B cell (primary cell): ENCODE measurements around the gene LGI4. TPM values are rescaled to one million over a fixed set of nuclear protein-coding genes. Genes with fewer than 3 reads are reported as not detected.

Experiments
- ATAC-seq: fragments of 200-7000 bp; cut with Tn5 transposase; one replicate; pipeline ENCODE4 v1.10.0; 2021; ENCODE audit warnings: low read depth, mild to moderate bottlenecking, moderate number of reproducible peaks, moderate library complexity
- CTCF ChIA-PET: fragments of 350-600 bp; sonication (Branson Sonifier 250); formaldehyde crosslinking; loops from one replicate; lab custom pipeline; 2021; ENCODE audit warnings: antibody characterized with exemption, inconsistent platforms; lab: Charles Lee
- POLR2A ChIA-PET: fragments of 350-600 bp; sonication (Branson Sonifier 250); formaldehyde crosslinking; loops from one replicate; lab custom pipeline; 2021; ENCODE audit warnings: antibody characterized with exemption; lab: Charles Lee
- DNase-seq: peaks from one replicate; pipeline ENCODE4 v3.0.0; 2013
- H2AFZ ChIP-seq: 2 replicates; pipeline ENCODE4 v1.6.1; 2012; ENCODE audit warnings: mild to moderate bottlenecking, low read depth, low read length; ENCODE audit not compliant: insufficient read depth, poor library complexity, severe bottlenecking
- H3K27ac ChIP-seq, 2 donors: 1 replicate in 1 of 2; 2 replicates in 1 of 2; pipeline ENCODE4 v1.5.1; 2012 to 2013; ENCODE audit warnings: low read length in 2 of 2, mild to moderate bottlenecking in 2 of 2, moderate library complexity in 1 of 2
- H3K27me3 ChIP-seq, 4 experiments: fragments of 200-600 bp in 1 of 4; sonication (generic) in 1 of 4; replicated peaks in 1 of 4; 1 replicate in 2 of 4; 2 replicates in 2 of 4; pipeline versions ENCODE4 v1.6.1 to v1.7.0; 2013 to 2016; ENCODE audit warnings: low read length in 3 of 4, mild to moderate bottlenecking in 2 of 4, mixed read lengths in 1 of 4, moderate library complexity in 1 of 4; ENCODE audit not compliant: insufficient read depth in 4 of 4, control insufficient read depth in 3 of 4; ENCODE audit errors: control extremely low read depth in 1 of 4
- H3K36me3 ChIP-seq, 2 experiments: replicated peaks in 1 of 2; 1 replicate in 1 of 2; 2 replicates in 1 of 2; pipeline versions ENCODE4 v1.6.1 to v1.7.1; 2013; ENCODE audit warnings: low read length in 1 of 2; ENCODE audit not compliant: insufficient read depth in 2 of 2, control insufficient read depth in 1 of 2; ENCODE audit errors: control extremely low read depth in 1 of 2, extremely low read depth in 1 of 2
- H3K4me1 ChIP-seq, 2 donors: fragments of 200-600 bp in 1 of 2; sonication (generic) in 1 of 2; 1 replicate in 1 of 2; 2 replicates in 1 of 2; pipeline versions ENCODE4 v1.5.1 to v1.6.1; 2013 to 2017; ENCODE audit warnings: low read length in 2 of 2; ENCODE audit not compliant: control insufficient read depth in 2 of 2, insufficient read depth in 2 of 2
- H3K4me2 ChIP-seq: replicated peaks from 2 replicates; pipeline ENCODE3; 2012; ENCODE audit warnings: mild to moderate bottlenecking, low read depth, low read length; ENCODE audit not compliant: poor library complexity, severe bottlenecking
- H3K4me3 ChIP-seq, 5 experiments: fragments of 200-600 bp in 1 of 5; sonication (generic) in 1 of 5; 1 replicate in 3 of 5; 2 replicates in 2 of 5; pipeline versions ENCODE4 v1.5.1 to v1.7.0; 2011 to 2016; ENCODE audit warnings: low read length in 4 of 5, mild to moderate bottlenecking in 4 of 5, low read depth in 2 of 5, control low read depth in 1 of 5, moderate library complexity in 1 of 5; ENCODE audit not compliant: insufficient read depth in 1 of 5; ENCODE audit errors: control extremely low read depth in 1 of 5, extremely low read depth in 1 of 5
- H3K79me2 ChIP-seq: fragments of 200-600 bp; sonication (generic); one replicate; pipeline ENCODE4 v1.6.0; 2016; ENCODE audit warnings: low read length; ENCODE audit not compliant: control insufficient read depth, insufficient read depth
- H3K9ac ChIP-seq: fragments of 200-600 bp; sonication (generic); 2 replicates; pipeline ENCODE4 v1.6.1; 2017; ENCODE audit warnings: mild to moderate bottlenecking, low read length, moderate library complexity
- H3K9me3 ChIP-seq, 3 donors: one replicate each; pipeline versions ENCODE4 v1.6.1 to v1.7.1; 2013; ENCODE audit warnings: low read length in 2 of 3; ENCODE audit not compliant: control insufficient read depth in 2 of 3, insufficient read depth in 1 of 3; ENCODE audit errors: control extremely low read depth in 1 of 3
- H4K20me1 ChIP-seq: 2 replicates; pipeline ENCODE4 v1.6.0; 2012; ENCODE audit warnings: mild to moderate bottlenecking, low read length; ENCODE audit not compliant: insufficient read depth, control insufficient read depth, poor library complexity, severe bottlenecking
- H3K27ac Mint-ChIP-seq: one replicate; pipeline ENCODE4 v1.8.0; 2021; ENCODE audit warnings: mixed read lengths
- H3K27me3 Mint-ChIP-seq: one replicate; pipeline ENCODE4 v1.8.0; 2021; ENCODE audit warnings: mixed read lengths
- H3K4me1 Mint-ChIP-seq: one replicate; pipeline ENCODE4 v1.8.0; 2021; ENCODE audit warnings: mixed read lengths
- H3K4me3 Mint-ChIP-seq: one replicate; pipeline ENCODE4 v1.8.0; 2021; ENCODE audit warnings: mixed read lengths
- H3K9me3 Mint-ChIP-seq: one replicate; pipeline ENCODE4 v1.8.0; 2022; ENCODE audit warnings: mixed read lengths; ENCODE audit not compliant: insufficient read depth
- CTCF ChIP-seq: fragments of 200-600 bp; IDR thresholded peaks from one replicate; pipeline ENCODE4 v1.8.0; 2022; ENCODE audit warnings: antibody characterized with exemption, mild to moderate bottlenecking
- EZH2 ChIP-seq: IDR thresholded peaks from 2 replicates; pipeline ENCODE4 v1.6.1; 2012; ENCODE audit warnings: borderline replicate concordance, low read depth, mild to moderate bottlenecking, moderate library complexity, low read length; ENCODE audit not compliant: insufficient read depth, poor library complexity, severe bottlenecking
- WGBS: methylation state at CpG from one replicate; pipeline ENCODE4 v1.1.5; 2013; ENCODE audit warnings: missing lambda C conversion rate; ENCODE audit not compliant: insufficient coverage; 5-methylcytosine and 5-hydroxymethylcytosine counted together
- intact Hi-C: fragments of 100-400 bp; cut with micrococcal nuclease; formaldehyde crosslinking; loops from one replicate; pipeline ENCODE4 v1.10.0; 2022
- polyA plus RNA-seq: library from polyadenylated mRNA; depleted of rRNA; stranded (reverse); fragments of >200 nt; gene quantifications from 2 replicates; pipeline ENCODE4 v1.2.3, GENCODE V29; 2012
- total RNA-seq, 2 donors: library from RNA; stranded (reverse); fragments of 120-200 nt in 1 of 2; gene quantifications; 1 replicate in 1 of 2; 2 replicates in 1 of 2; pipeline versions ENCODE4 v1.2.3 to v1.2.4, GENCODE V29; 2013 to 2022

The LGI4 gene
- total and polyA plus RNA-seq, 2 donors (not counting 1 experiment from before 2014, with no cell fraction given): 0.40 to 0.59 TPM

GRCh38 chr19:35143818-35144217, 9.0 kb upstream of the LGI4 start:
- peak overlapping the region; percentile 96 for H3K4me2 ChIP-seq
- intact Hi-C loops: loop anchor here (1.0 to 10.0 kb wide), 3 partner anchors 9 to 351 kb away; partner anchors contain the start of genes CD22 and KRTDAP
- H3K4me1 ChIP-seq: peaks cover 25 to 37% of the 10 kb centered on the region in 2 donors
- no peaks in the 10 kb centered on the region for H4K20me1 ChIP-seq
- DNase-seq: no peak
- no peaks in the 10 kb centered on the region for H3K9me3 ChIP-seq
- Mint-ChIP-seq H3K27ac (no peak overlapping the region), H3K4me3 (peak overlapping the region; percentile 62), H3K4me1 (peaks cover 32% of the 10 kb centered on the region), H3K9me3 (no peaks in the 10 kb centered on the region), H3K27me3 (peaks cover 9% of the 10 kb centered on the region)
- ChIA-PET POLR2A (interaction anchor here (0.6 kb wide), 1 partner anchor 184 kb away, joined by 3 read pairs; no protein-coding TSS in a partner anchor), CTCF (interaction anchor here (0.6 to 7.0 kb wide), 8 partner anchors 8 to 180 kb away, joined by 3 to 77 read pairs (median 3); partner anchors contain the start of genes FXYD5 and USF2)
- TF ChIP-seq EZH2 (no peak), CTCF (no peak)
- peaks cover 0 to 13% (median 3%) of the 10 kb centered on the region in 4 experiments for H3K27me3 ChIP-seq
- no peak overlapping the region for H3K9ac ChIP-seq
- H3K4me3 ChIP-seq: no peak overlapping the region
- H3K36me3 ChIP-seq: no peaks in the 10 kb centered on the region
- H3K27ac ChIP-seq: no peak overlapping the region
- H2AFZ ChIP-seq: no peak overlapping the region
- ATAC-seq: no peak
- no peaks in the 10 kb centered on the region for H3K79me2 ChIP-seq
- WGBS: 68% methylated on average over 3 of the region's 3 CpGs

- Histone ChIP-seq H3K4me2 (peak within 1 kb of the TSS; percentile 96), H3K9me3 (no peaks in the 10 kb centered on the region), H3K79me2 (no peaks in the 10 kb centered on the region), H3K27ac (no peak within 1 kb of the TSS), H4K20me1 (no peaks in the 10 kb centered on the region), H3K36me3 (no peaks in the 10 kb centered on the region), H3K9ac (peak within 1 kb of the TSS; percentile 65), H3K27me3 (peaks cover 0 to 13% (median 3%) of the 10 kb centered on the region in 4 experiments), H3K4me1 (peaks cover 25 to 37% of the 10 kb centered on the region in 2 donors), H2AFZ (peak within 1 kb of the TSS; percentile 58), H3K4me3 (peak within 1 kb of the TSS in 4 of 5 experiments; percentile 38 to 58 (median 46))
- peaks cover 32% of the 10 kb centered on the region for H3K4me1 Mint-ChIP-seq
- peak within 1 kb of the TSS; percentile 88 for H3K27ac Mint-ChIP-seq
- H3K4me3 Mint-ChIP-seq: peak within 1 kb of the TSS; percentile 92
- DNase-seq: no peak
- ATAC-seq: no peak
- intact Hi-C loops: loop anchor here (1.0 to 10.0 kb wide), 3 partner anchors 10 to 352 kb away; partner anchors contain the start of genes CD22 and KRTDAP
- ChIA-PET POLR2A (interaction anchor here (0.6 to 1.1 kb wide), 9 partner anchors 8 to 185 kb away, joined by 3 to 5 read pairs (median 3); no protein-coding TSS in a partner anchor), CTCF (interaction anchor here (0.6 to 7.0 kb wide), 13 partner anchors 9 to 210 kb away, joined by 3 to 77 read pairs (median 5); partner anchors contain the start of genes FXYD5 and USF2)
- TF ChIP-seq CTCF: peak; percentile 57
- no peak for TF ChIP-seq EZH2
- H3K27me3 Mint-ChIP-seq: peaks cover 9% of the 10 kb centered on the region
- 4% methylated on average over 17 of the region's 31 CpGs for WGBS
- no peaks in the 10 kb centered on the region for H3K9me3 Mint-ChIP-seq
Measured at GRCh38 chr19:35143231-35143715, 8.4 kb upstream of the LGI4 start, which contains the start of gene FXYD7. TSS of gene FXYD7 (plus strand) at chr19:35143255. CDS start at chr19:35143334, 79 bp downstream.
